ENCODE measurements around the gene RNF123. TPM values are rescaled to one million over a fixed set of nuclear protein-coding genes. Genes with fewer than 3 reads are reported as not detected.
"Not testable (repeated sequence)": the region's sequence is repeated elsewhere in the genome, so short reads cannot be mapped to it uniquely, and the experiment has no call there.

Gene RNF123
- total RNA-seq, 2 donors from 2014 or later, result 22.8 to 44.5 TPM

DNA sequence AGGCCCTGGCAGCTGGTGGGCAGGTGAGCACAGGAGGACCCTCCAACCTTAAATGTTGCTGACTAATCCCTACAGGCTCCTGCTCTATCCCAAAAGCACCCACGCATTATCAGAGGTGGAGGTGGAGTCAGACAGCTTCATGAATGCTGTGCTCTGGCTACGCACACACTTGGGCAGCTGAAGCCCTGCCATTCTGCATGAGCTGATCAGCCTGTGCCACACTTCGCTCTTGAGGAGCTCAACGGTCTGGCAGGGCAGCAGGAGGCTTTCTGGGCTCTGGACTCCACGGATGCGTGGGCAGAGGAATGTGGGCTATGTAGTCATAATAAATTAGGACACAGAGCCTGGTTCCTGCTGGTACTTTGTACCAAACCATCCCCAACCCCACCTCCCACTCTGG is 6.2 kb upstream of the RNF123 start:
- Mint-ChIP-seq H3K27me3 (no peaks in the 10 kb centered on the region), H3K36me3 (ENCODE audit: low read depth) (peaks cover 36% of the 10 kb centered on the region), H3K4me3 (no peak overlapping the region), H3K9me3 (no peaks in the 10 kb centered on the region), H3K4me1 (peaks cover 6% of the 10 kb centered on the region), H3K27ac (no peak overlapping the region)
- no peak for ATAC-seq (replicated peaks)

DNA sequence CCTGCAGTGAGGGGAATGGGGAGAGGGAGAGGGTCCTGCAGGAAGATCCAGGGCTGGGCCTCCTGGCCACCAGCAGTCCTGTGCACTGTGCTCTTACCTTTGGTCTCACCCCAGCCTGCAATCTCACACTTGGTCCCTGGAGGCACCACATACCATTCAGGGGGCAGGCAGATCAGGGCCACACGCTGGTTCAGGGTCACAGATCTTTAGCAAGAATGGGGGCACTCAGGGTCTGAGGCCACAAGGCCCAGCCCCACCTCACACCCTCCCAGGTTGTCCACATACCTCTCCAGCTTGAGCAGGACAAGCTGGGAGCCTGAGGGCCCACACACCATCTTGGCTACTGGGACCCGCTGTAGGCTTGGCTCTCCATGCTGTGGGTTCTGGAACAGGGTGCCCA is 4.9 kb upstream of the RNF123 start:
- H3K27me3 Mint-ChIP-seq; ATAC-seq (replicated peaks); H3K4me3 Mint-ChIP-seq; H3K9me3 Mint-ChIP-seq; H3K27ac Mint-ChIP-seq: not testable (repeated sequence)
- Mint-ChIP-seq H3K36me3 (ENCODE audit: low read depth) (peaks cover 36% of the 10 kb centered on the region), H3K4me1 (peaks cover 11% of the 10 kb centered on the region)

DNA sequence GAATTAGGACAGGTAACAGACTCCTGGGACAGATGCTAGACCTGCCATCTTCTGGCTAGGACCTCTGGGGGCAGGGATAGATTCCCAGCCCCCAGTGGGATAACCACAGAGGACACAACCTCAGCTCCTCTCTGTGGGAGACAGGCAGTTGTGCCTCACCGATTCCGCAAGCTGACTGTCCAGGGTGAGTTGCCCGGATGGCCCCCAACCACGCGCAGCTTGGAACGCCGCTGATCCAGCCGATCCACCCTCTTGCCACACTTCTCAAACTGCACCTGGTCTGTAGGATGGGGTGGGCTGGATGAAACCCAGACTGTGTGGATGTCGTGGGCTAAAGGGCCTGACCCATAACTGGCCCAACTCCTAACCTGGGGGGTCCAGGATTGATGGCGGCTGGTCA is 4.3 kb upstream of the RNF123 start:
- Mint-ChIP-seq H3K36me3 (ENCODE audit: low read depth) (peaks cover 32% of the 10 kb centered on the region), H3K4me3 (peak overlapping the region; percentile 27)
- H3K9me3 Mint-ChIP-seq; H3K4me1 Mint-ChIP-seq; H3K27ac Mint-ChIP-seq; ATAC-seq (replicated peaks); H3K27me3 Mint-ChIP-seq: not testable (repeated sequence)

DNA sequence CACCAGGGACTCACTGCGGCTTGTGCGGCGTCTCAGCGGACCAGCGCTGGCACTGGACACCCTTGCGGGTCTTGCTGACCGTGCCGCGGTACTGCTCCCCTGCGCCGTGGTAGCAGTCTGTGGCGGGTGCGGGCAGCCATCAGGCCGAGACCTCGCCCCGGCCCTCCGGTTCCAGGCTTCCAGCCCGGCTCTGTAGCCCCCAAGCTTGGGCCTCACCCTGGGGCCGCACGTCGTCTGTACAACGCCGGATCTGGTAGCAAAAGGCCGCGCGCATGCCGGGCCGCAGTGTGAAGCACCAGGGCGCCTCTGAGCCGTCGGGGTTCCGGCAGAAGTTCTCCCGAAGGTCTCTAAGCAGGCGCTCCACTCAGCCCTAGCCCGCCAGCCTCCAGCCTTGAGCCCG is 3.5 kb upstream of the RNF123 start:
- not testable (repeated sequence) for H3K9me3 Mint-ChIP-seq, H3K4me1 Mint-ChIP-seq, H3K27me3 Mint-ChIP-seq, H3K27ac Mint-ChIP-seq
- Mint-ChIP-seq H3K36me3 (ENCODE audit: low read depth) (peaks cover 25% of the 10 kb centered on the region), H3K4me3 (peak overlapping the region; percentile 96)
- ATAC-seq (replicated peaks), result peak; percentile 0

DNA sequence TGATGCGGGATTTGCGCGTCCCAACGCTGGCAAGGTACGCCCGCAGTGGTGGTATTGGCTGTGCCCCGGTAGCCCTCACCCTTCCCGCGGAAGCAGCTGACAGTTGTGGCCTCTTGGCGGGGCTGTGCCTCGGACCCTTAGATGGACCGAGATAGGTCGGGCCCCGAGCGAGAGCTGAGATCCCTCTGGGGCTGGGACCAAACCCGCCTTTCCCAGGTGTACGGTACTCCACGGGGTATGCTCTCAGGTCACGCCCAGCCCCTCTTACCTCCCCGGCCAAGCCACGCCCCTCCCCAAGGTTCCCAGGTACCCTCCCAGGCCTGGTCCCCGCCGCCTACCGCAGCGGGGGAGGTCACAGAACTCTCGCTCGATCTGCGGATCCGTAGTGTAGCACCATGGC is 3.0 kb upstream of the RNF123 start:
- H3K4me1 Mint-ChIP-seq, H3K27me3 Mint-ChIP-seq, H3K27ac Mint-ChIP-seq, H3K9me3 Mint-ChIP-seq: not testable (repeated sequence)
- Mint-ChIP-seq H3K4me3 (peak overlapping the region; percentile 96), H3K36me3 (ENCODE audit: low read depth) (peaks cover 24% of the 10 kb centered on the region)
- peak; percentile 25 for ATAC-seq (replicated peaks)

DNA sequence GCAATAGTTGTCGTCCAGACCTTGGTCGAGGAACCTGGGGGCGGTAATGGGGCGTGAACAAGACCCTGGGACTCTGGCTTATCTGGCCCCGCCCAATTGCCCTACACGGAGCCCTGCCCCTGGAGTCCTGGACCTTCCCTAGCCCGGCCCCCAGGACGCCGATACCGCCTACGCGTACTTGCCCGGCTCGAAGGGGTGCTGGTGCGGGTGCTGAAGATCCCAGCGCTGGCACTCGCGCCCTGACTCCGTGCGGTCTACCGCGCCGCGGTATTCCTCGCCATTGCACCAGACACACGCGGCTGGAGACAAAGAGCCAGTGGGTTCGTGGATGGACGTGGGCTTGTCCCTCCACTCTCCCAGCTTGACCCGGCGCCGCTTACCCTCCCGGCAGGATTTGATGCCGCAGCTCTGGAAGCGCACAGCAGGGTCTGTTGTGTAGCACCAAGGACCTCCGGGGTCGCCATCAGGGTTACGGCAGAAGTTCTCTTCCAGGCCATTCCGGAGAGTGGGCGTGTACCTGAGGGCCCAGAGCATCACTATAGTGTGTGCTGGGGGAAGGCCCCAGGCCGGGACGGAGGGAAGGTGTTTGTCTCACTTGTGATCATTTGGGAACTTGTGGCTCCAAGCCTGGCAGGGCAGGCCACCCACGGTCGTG is 2.5 kb upstream of the RNF123 start:
- peaks cover 24% of the 10 kb centered on the region for H3K36me3 Mint-ChIP-seq (ENCODE audit: low read depth)
- peak overlapping the region; percentile 96 for H3K4me3 Mint-ChIP-seq
- H3K9me3 Mint-ChIP-seq, H3K27ac Mint-ChIP-seq, H3K4me1 Mint-ChIP-seq, H3K27me3 Mint-ChIP-seq: not testable (repeated sequence)
- peak; percentile 50 for ATAC-seq (replicated peaks)

DNA sequence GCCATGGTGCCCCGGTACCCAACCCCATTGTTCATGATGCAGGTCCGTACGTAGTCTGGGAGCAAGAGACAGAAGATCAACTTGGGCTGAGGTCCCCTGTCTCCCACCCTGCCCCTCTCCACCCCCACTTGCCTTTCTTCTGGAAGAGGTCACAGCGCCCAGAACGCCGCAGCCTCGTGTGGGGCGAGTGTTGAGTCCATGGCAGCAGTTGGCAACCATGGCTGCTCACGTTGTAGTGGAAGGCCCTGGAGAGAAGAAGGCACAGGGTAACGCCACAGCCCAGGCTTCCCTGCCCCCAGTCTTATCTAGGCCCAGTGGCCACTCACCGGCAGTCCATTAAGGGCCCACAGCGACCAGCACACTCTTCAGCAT is 1.9 kb upstream of the RNF123 start:
- not testable (repeated sequence) for H3K4me1 Mint-ChIP-seq; H3K9me3 Mint-ChIP-seq; H3K27ac Mint-ChIP-seq; ATAC-seq (replicated peaks); H3K27me3 Mint-ChIP-seq
- H3K36me3 Mint-ChIP-seq (ENCODE audit: low read depth), result peaks cover 24% of the 10 kb centered on the region
- peak overlapping the region; percentile 96 for H3K4me3 Mint-ChIP-seq

DNA sequence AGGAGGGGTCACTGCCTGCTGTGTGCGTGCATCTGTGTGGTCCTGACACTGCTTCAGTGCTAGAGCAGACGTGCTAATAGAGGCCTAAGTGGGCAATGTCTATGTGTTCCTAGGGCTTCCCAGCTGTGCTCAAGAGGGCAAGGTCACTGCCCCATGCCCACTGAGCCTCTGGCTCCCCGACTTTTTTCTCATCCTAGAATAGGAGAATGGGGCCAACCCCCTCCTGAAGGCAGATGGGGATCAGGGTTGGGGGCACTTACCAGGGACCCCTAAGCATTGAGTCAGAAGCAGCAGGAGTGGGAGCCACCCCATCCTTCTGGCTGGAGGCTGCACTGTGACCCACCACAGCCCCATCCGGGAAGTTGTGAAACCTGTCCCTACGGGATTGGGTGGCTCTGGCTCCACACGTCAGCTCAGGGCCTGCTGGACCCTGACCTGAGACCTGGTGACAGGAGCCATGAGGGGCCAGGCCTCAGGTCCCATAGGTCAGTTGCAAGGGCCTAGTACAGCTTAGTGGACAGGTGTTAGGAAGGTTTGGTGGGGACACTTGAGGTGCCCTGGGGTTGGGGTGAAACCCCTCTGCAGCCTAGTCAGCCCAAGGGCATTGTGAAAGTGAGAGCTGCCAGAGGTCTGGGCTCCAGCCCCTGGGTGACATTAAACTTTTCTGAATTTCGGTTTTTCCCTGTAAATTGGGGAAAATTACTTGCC is 865 bp upstream of the RNF123 start:
- not testable (repeated sequence) for ATAC-seq (replicated peaks); H3K27me3 Mint-ChIP-seq; H3K4me1 Mint-ChIP-seq; H3K9me3 Mint-ChIP-seq
- H3K36me3 Mint-ChIP-seq (ENCODE audit: low read depth), result peaks cover 14% of the 10 kb centered on the region
- peak overlapping the region; percentile 96 for H3K4me3 Mint-ChIP-seq
- peak overlapping the region; percentile 99 for H3K27ac Mint-ChIP-seq

DNA sequence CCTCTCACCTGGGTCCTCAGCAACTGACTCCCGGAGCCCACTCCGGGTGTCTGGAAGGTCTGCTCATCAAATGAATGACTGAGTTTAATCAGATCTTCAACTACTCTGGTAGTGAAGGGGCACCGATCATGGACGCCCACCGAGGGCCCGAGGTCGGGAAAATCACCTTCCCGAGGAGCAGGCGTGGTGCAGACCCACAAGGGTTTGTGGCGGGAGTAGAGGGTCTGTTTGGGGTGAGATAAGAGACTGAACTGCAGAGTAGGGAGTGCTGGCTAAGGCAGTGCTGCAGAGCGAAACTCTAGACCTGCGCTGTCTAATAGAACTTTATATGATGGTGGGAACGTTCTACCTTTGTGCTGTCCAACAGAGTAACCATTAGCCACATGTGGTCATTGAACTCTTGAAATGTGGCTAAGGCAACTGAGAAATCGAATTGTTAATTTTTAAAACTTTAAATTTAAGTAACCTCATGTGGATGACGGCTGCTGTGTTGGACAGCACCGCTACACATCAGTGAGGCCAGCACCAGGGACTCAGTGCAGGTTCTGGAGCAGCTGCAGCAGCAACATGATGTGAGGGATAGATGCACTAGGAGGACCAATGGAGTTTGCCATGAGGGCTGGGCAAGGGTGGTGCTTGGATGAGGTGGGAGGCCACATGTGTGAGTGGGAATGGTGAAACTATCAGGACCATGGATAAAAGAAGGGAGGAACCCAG is 709 bp downstream of the RNF123 start:
- not testable (repeated sequence) for H3K9me3 Mint-ChIP-seq; ATAC-seq (replicated peaks); H3K27me3 Mint-ChIP-seq; H3K4me1 Mint-ChIP-seq
- H3K27ac Mint-ChIP-seq, result peak overlapping the region; percentile 99
- H3K36me3 Mint-ChIP-seq (ENCODE audit: low read depth), result peaks cover 20% of the 10 kb centered on the region
- peak overlapping the region; percentile 96 for H3K4me3 Mint-ChIP-seq

DNA sequence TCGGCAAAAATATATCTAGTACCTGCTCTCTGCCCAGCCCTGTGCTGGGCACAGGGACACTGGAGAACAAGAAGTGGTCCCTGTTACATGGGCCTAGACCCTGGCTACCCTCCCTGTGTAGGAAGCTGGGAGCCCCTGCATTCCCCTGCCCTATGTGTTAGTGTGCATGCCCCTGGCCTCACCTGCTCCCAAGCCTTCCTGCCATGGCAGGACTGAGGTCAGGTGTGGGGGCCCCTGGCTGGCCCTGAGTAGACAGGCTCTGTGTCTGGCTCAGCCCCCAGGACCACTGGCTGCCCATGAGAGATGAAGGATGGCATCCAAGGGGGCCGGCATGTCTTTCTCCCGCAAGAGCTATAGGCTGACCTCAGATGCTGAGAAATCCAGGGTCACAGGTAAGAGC is 1.5 kb downstream of the RNF123 start:
- not testable (repeated sequence) for ATAC-seq (replicated peaks); H3K9me3 Mint-ChIP-seq; H3K4me1 Mint-ChIP-seq; H3K27me3 Mint-ChIP-seq
- Mint-ChIP-seq H3K4me3 (peak overlapping the region; percentile 96), H3K27ac (peak overlapping the region; percentile 99), H3K36me3 (ENCODE audit: low read depth) (peaks cover 20% of the 10 kb centered on the region)

DNA sequence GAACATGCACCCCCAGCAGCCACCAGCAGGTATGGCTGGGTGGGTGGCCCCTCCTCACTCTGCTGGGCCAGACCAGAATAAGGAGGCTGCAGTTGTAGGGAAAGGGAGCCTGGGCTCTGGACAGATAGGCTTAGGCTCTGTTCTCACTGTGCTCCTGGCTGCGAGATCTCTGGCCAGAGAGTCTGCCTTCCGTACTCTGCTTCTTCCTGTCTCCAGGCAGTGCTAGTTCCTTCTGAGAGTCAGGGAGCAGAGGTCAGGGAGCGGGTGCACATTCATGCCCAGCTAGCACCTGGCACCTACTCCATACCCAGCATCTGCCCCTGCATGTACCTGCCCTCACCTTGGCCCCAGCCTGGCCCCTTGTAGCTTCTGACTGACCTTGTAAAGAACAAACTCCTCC is 2.1 kb downstream of the RNF123 start:
- H3K27ac Mint-ChIP-seq; ATAC-seq (replicated peaks); H3K9me3 Mint-ChIP-seq; H3K27me3 Mint-ChIP-seq; H3K4me1 Mint-ChIP-seq: not testable (repeated sequence)
- Mint-ChIP-seq H3K4me3 (peak overlapping the region; percentile 96), H3K36me3 (ENCODE audit: low read depth) (peaks cover 20% of the 10 kb centered on the region)

DNA sequence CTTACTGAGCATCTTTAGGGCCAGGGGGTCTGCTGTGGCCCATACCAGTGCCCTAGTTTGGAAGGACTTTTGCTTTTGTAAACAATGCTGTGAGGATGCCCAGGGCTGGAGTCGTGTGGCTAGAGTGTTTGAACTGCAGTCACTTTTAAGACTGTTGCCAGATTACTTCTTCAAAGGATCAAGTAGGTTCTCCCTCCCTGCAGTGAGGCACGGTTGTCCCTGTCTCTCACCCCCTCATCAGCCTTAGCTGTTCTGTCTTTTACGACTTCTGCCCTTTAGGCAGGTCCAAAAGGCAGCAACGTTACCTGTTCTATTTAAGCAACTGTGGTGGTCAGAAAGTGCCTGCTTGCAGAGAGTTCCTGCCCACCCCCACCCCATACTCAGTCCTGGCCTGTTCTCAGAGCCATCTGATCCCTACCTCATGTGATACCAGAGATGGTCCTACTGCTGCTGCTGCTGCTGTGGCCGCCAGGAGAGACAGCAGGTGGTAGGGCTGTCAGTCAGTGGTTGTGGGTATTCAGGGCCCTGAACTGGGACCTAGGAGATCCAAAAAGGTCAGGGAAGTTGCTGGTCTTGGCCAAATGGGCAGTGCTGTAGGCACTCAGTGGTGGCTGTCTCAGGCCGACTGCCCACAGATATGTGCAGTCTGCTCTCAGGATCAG is 5.2 kb downstream of the RNF123 start:
- not testable (repeated sequence) for H3K9me3 Mint-ChIP-seq; H3K27me3 Mint-ChIP-seq; H3K4me1 Mint-ChIP-seq; ATAC-seq (replicated peaks); H3K4me3 Mint-ChIP-seq
- peak overlapping the region; percentile 50 for H3K27ac Mint-ChIP-seq
- peaks cover 12% of the 10 kb centered on the region for H3K36me3 Mint-ChIP-seq (ENCODE audit: low read depth)

DNA sequence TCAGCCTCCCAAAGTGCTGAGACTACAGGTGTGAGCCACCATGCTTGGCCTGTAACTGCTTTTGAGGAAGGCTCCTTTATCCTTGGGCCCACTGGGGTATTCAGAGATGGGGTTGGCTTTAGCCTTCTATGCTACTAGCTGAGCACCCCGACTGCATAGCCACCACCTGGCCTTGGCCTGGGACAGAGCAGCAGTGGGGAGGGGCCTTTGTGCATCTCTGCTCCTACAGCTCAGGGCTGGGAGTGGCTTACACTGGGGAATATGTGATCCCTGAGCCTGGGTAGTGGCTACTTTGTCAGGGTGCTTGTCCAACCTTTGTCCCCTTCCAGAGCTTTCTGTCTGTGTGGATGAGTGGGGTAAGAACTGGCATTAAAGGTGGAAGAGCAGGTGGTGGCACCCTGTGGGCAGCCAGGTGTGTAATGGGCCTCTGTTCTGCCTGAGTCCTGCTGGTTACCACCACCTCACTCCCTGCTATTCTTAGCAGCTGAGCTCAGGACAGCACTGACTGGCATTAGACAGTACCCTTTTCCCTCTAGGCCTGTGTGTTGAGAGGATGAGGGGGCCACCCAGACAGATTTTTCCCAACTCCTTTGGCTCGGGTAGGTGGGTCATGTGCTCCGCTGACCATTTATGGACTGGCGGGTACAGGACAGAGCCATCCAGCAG is 6.1 kb downstream of the RNF123 start:
- H3K36me3 Mint-ChIP-seq (ENCODE audit: low read depth), result peaks cover 10% of the 10 kb centered on the region
- H3K4me3 Mint-ChIP-seq; ATAC-seq (replicated peaks); H3K27ac Mint-ChIP-seq; H3K4me1 Mint-ChIP-seq; H3K27me3 Mint-ChIP-seq; H3K9me3 Mint-ChIP-seq: not testable (repeated sequence)

DNA sequence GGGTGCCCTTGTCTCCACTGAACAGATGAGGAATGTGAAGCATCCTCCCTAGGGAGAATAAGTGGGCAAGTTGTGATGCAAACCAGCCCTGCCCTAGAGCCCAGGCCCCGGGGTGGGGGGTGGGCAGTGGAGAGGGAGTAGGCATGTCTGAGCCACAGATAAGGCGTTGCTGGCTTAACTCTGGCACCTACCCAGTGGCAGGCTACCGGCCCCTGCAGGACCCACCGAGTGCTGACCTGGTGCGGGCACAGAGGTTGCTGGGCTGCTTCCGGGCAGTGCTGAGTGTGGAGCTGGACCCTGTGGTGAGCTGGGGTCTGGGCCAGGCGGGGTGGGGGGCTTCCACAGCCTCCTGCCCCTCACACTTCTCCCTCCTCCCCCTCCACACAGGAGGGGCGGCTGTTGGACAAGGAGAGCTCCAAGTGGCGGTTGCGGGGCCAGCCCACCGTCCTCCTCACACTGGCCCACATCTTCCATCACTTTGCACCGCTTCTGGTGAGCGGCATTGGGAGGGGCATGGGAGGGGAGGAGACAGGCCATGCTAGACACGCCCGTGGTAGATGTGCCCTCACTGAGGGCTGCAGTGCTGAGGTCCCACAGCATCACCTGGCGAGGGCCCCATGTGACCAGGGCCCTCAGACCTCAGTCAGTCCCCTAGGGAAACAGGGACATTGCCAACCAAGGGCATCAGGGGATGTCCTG is 10.1 kb downstream of the RNF123 start:
- ATAC-seq (replicated peaks), result no peak
- H3K4me3 Mint-ChIP-seq, result no peak overlapping the region
- H3K9me3 Mint-ChIP-seq, result no peaks in the 10 kb centered on the region
- no peaks in the 10 kb centered on the region for H3K27me3 Mint-ChIP-seq
- H3K27ac Mint-ChIP-seq, result no peak overlapping the region
- H3K4me1 Mint-ChIP-seq, result no peaks in the 10 kb centered on the region
- peaks cover 16% of the 10 kb centered on the region for H3K36me3 Mint-ChIP-seq (ENCODE audit: low read depth)

Data from activated T-helper 17 cell treated with anti-CD3 and anti-CD28 coated beads, Interleukin-2, amount 50 U/mL, for 72 hours (primary cell).